Sigmoid colon (tissue), 4 donors: ENCODE data around the gene KRTAP12-1.

Experiments used
- EP300 ChIP-seq, 4 donors: sonication (generic); formaldehyde crosslinking; IDR thresholded peaks; one replicate each; pipeline ENCODE4 v1.6.1; 2017; ENCODE audit warnings: antibody characterized with exemption in 4 of 4
- POLR2A ChIP-seq, 2 donors: fragments of 450-650 bp; IDR thresholded peaks; one replicate each; pipeline ENCODE4 v1.6.1; 2016; ENCODE audit warnings: antibody characterized with exemption in 2 of 2, mild to moderate bottlenecking in 2 of 2, moderate library complexity in 2 of 2
- POLR2AphosphoS5 ChIP-seq, 4 donors: sonication (generic); formaldehyde crosslinking; IDR thresholded peaks; one replicate each; pipeline ENCODE4 v1.6.1; 2017; ENCODE audit warnings: antibody characterized with exemption in 4 of 4
- TF ChIP-seq, protein P1 (sequence below), 4 experiments: fragments of 450-650 bp in 3 of 4; fragments of 200-600 bp in 1 of 4; IDR thresholded peaks; one replicate each; pipeline ENCODE4 v1.5.1; 2016 to 2019; ENCODE audit warnings: antibody characterized with exemption in 4 of 4, mild to moderate bottlenecking in 3 of 4, moderate library complexity in 2 of 4

DNA sequence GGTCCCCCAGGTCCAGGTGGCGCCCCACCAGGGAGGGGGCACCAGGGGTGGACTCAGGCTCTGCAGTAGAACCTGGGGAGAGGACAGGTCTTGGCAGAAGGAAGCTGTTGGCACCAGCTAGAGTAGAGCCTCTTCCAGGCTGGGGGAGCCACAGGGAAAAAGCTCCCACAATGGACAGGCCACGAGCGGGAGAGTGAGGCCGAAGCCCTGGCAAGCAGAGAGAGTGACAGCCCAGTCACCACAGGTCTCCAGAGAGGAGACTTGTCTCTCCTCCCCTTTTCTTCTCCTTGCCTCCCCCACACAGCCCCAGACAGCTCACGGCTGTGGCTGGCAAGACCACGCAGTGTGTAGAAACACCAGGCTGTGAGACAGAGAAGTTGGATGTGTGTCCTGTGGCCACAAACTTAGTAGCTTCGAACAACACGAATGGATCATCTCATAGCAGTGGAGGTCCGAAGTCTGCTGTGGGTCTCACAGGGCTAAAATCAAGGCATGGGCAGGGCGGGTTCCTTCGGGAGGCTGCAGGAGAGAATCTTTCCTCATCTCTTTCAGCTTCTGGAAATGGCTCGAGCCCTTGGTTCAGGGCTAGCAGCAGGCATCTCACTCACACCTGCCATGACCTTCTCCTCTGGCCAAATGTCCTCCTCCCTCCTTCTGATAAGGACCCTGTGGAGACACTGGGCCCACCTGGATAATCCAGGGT lies 30.8 kb downstream of the KRTAP12-1 start:
- TF ChIP-seq, protein P1, sequence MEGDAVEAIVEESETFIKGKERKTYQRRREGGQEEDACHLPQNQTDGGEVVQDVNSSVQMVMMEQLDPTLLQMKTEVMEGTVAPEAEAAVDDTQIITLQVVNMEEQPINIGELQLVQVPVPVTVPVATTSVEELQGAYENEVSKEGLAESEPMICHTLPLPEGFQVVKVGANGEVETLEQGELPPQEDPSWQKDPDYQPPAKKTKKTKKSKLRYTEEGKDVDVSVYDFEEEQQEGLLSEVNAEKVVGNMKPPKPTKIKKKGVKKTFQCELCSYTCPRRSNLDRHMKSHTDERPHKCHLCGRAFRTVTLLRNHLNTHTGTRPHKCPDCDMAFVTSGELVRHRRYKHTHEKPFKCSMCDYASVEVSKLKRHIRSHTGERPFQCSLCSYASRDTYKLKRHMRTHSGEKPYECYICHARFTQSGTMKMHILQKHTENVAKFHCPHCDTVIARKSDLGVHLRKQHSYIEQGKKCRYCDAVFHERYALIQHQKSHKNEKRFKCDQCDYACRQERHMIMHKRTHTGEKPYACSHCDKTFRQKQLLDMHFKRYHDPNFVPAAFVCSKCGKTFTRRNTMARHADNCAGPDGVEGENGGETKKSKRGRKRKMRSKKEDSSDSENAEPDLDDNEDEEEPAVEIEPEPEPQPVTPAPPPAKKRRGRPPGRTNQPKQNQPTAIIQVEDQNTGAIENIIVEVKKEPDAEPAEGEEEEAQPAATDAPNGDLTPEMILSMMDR (IDR thresholded peaks at IDR 0.05): no peak
- TF ChIP-seq POLR2A (IDR thresholded peaks at IDR 0.05) (no peak), EP300 (IDR thresholded peaks at IDR 0.05) (no peak), POLR2AphosphoS5 (IDR thresholded peaks at IDR 0.05) (no peak)
